Gastroesophageal sphincter (tissue), 4 donors: ENCODE results near the gene SHOC1. TPM values are rescaled to one million over a fixed set of nuclear protein-coding genes. Genes with fewer than 3 reads are reported as not detected.
"Not testable (repeated sequence)": the region's sequence is repeated elsewhere in the genome, so short reads cannot be mapped to it uniquely, and the experiment has no call there.

Source experiments
- ATAC-seq: fragments of 150-250 bp; one replicate; pipeline ENCODE4 v1.9.1; 2016; ENCODE audit warnings: mild to moderate bottlenecking, moderate library complexity
- H3K27ac ChIP-seq, 4 donors: fragments of 200-600 bp; sonication (generic) in 3 of 4; 1 replicate in 3 of 4; 2 replicates in 1 of 4; pipeline ENCODE4 v1.5.1; 2016 to 2019
- H3K27me3 ChIP-seq: fragments of 200-600 bp; sonication (generic); one replicate; pipeline ENCODE4 v1.5.1; 2019
- H3K36me3 ChIP-seq, 2 donors: fragments of 200-600 bp; sonication (generic); one replicate each; pipeline ENCODE4 v1.5.1; 2019; ENCODE audit warnings: control low read depth in 1 of 2
- H3K4me1 ChIP-seq, 3 donors: fragments of 200-600 bp; sonication (generic); 1 replicate in 2 of 3; 2 replicates in 1 of 3; pipeline ENCODE4 v1.5.1; 2016 to 2019; ENCODE audit warnings: control low read depth in 2 of 3
- H3K4me3 ChIP-seq, 2 donors: fragments of 200-600 bp; sonication (generic); one replicate each; pipeline ENCODE4 v1.5.1; 2019; ENCODE audit warnings: mild to moderate bottlenecking in 1 of 2, moderate library complexity in 1 of 2
- H3K9me3 ChIP-seq, 3 donors: fragments of 200-600 bp; sonication (generic); one replicate each; pipeline ENCODE4 v1.5.1; 2017 to 2019; ENCODE audit warnings: control low read depth in 2 of 3
- CTCF ChIP-seq, 4 experiments: fragments of 200-600 bp in 2 of 4; fragments of 450-650 bp in 2 of 4; sonication (generic) in 1 of 4; IDR thresholded peaks; one replicate each; pipeline ENCODE4 v1.5.1; 2017 to 2019; ENCODE audit warnings: antibody characterized with exemption in 4 of 4, mild to moderate bottlenecking in 2 of 4, moderate library complexity in 2 of 4
- EP300 ChIP-seq: sonication (generic); formaldehyde crosslinking; IDR thresholded peaks from one replicate; pipeline ENCODE4 v1.6.1; 2017; ENCODE audit warnings: antibody characterized with exemption, mild to moderate bottlenecking
- POLR2A ChIP-seq, 2 donors: fragments of 450-650 bp; IDR thresholded peaks; one replicate each; pipeline ENCODE4 v1.6.1; 2017; ENCODE audit warnings: antibody characterized with exemption in 2 of 2, mild to moderate bottlenecking in 2 of 2, moderate library complexity in 1 of 2
- POLR2AphosphoS5 ChIP-seq: sonication (generic); formaldehyde crosslinking; IDR thresholded peaks from one replicate; pipeline ENCODE4 v1.6.1; 2017; ENCODE audit warnings: antibody characterized with exemption
- WGBS, 2 donors: methylation state at CpG; one replicate each; pipeline ENCODE4 v1.1.5; 2018; ENCODE audit warnings: low coverage in 1 of 2; 5-methylcytosine and 5-hydroxymethylcytosine counted together
- total RNA-seq, 4 donors: library from RNA; depleted of rRNA; stranded (reverse); fragments of >200 nt; gene quantifications; one replicate each; pipeline ENCODE4 v1.1.0, GENCODE V29; 2016

SHOC1 gene
- total RNA-seq, 4 donors from 2014 or later = not detected

- no peak for ATAC-seq
- no peak for TF ChIP-seq POLR2A (IDR thresholded peaks at IDR 0.05)
- no peak for TF ChIP-seq CTCF (IDR thresholded peaks at IDR 0.05)
- TF ChIP-seq POLR2AphosphoS5 = no peak
- TF ChIP-seq EP300 = no peak
- Histone ChIP-seq H3K9me3 (no peaks in the 10 kb centered on the region), H3K27ac (no peak overlapping the region), H3K27me3 (no peaks in the 10 kb centered on the region), H3K4me1 (no peaks in the 10 kb centered on the region), H3K4me3 (no peak overlapping the region), H3K36me3 (no peaks in the 10 kb centered on the region)
- WGBS, 2 donors = 86 to 89% methylated on average over 3 of the region's 3 CpGs
Measured at GRCh38 chr9:111803924-111804323, 9.2 kb upstream of the SHOC1 start.

GRCh38 chr9:111799915-111800526 lies 5.3 kb upstream of the SHOC1 start:
- no peaks in the 10 kb centered on the region for H3K4me1 ChIP-seq
- WGBS, 2 donors = 100% methylated on average over 1 of the region's 1 CpG

GRCh38 chr9:111799506-111799905 lies 4.8 kb upstream of the SHOC1 start:
- Histone ChIP-seq H3K36me3 (peaks cover 0 to 6% of the 10 kb centered on the region in 2 donors), H3K27me3 (no peaks in the 10 kb centered on the region), H3K4me3 (no peak overlapping the region), H3K9me3 (no peaks in the 10 kb centered on the region), H3K27ac (no peak overlapping the region), H3K4me1 (no peaks in the 10 kb centered on the region)
- no peak for TF ChIP-seq EP300
- no peak for TF ChIP-seq CTCF (IDR thresholded peaks at IDR 0.05)
- no peak for TF ChIP-seq POLR2A (IDR thresholded peaks at IDR 0.05)
- TF ChIP-seq POLR2AphosphoS5 = no peak
- ATAC-seq = no peak

More at GRCh38 chr9:111799915-111800526, 5.3 kb upstream of the SHOC1 start:
- no peak for ATAC-seq
- H3K27me3 ChIP-seq = no peaks in the 10 kb centered on the region
- H3K27ac ChIP-seq = no peak overlapping the region
- TF ChIP-seq POLR2A (IDR thresholded peaks at IDR 0.05) (no peak), EP300 (no peak), POLR2AphosphoS5 (no peak), CTCF (IDR thresholded peaks at IDR 0.05) (no peak)
- peaks cover 0 to 3% of the 10 kb centered on the region in 2 donors for H3K36me3 ChIP-seq
- H3K4me3 ChIP-seq = no peak overlapping the region
- no peaks in the 10 kb centered on the region for H3K9me3 ChIP-seq

GRCh38 chr9:111798786-111799185 lies 4.0 kb upstream of the SHOC1 start:
- ATAC-seq = no peak
- Histone ChIP-seq H3K4me3 (no peak overlapping the region), H3K36me3 (peaks cover 0 to 6% of the 10 kb centered on the region in 2 donors), H3K9me3 (no peaks in the 10 kb centered on the region), H3K4me1 (no peaks in the 10 kb centered on the region), H3K27ac (no peak overlapping the region), H3K27me3 (no peaks in the 10 kb centered on the region)
- TF ChIP-seq EP300 (no peak), POLR2A (IDR thresholded peaks at IDR 0.05) (no peak), POLR2AphosphoS5 (no peak), CTCF (IDR thresholded peaks at IDR 0.05) (no peak)

- H3K27ac ChIP-seq = no peak overlapping the region
- H3K27me3 ChIP-seq = no peaks in the 10 kb centered on the region
- peaks cover 0 to 6% of the 10 kb centered on the region in 2 donors for H3K36me3 ChIP-seq
- ATAC-seq = no peak
- H3K4me3 ChIP-seq = no peak overlapping the region
- no peaks in the 10 kb centered on the region for H3K4me1 ChIP-seq
- TF ChIP-seq EP300 (no peak), CTCF (IDR thresholded peaks at IDR 0.05) (no peak), POLR2AphosphoS5 (no peak), POLR2A (IDR thresholded peaks at IDR 0.05) (no peak)
- H3K9me3 ChIP-seq = no peaks in the 10 kb centered on the region
- WGBS, 2 donors = 82 to 87% methylated on average over 2 of the region's 2 CpGs
Measured at GRCh38 chr9:111795557-111795839, 761 bp upstream of the SHOC1 start.

GRCh38 chr9:111791821-111792220 lies 2.9 kb downstream of the SHOC1 start:
- H3K36me3 ChIP-seq, H3K27ac ChIP-seq, H3K9me3 ChIP-seq, H3K4me3 ChIP-seq, ATAC-seq, H3K4me1 ChIP-seq, H3K27me3 ChIP-seq: not testable (repeated sequence)
- WGBS, 2 donors = 92 to 100% methylated on average over 1 of the region's 1 CpG
